ENCODE measurements around the gene GAL3ST2.
"Not testable (repeated sequence)": the region's sequence is repeated elsewhere in the genome, so short reads cannot be mapped to it uniquely, and the experiment has no call there.

Gene GAL3ST2

DNA sequence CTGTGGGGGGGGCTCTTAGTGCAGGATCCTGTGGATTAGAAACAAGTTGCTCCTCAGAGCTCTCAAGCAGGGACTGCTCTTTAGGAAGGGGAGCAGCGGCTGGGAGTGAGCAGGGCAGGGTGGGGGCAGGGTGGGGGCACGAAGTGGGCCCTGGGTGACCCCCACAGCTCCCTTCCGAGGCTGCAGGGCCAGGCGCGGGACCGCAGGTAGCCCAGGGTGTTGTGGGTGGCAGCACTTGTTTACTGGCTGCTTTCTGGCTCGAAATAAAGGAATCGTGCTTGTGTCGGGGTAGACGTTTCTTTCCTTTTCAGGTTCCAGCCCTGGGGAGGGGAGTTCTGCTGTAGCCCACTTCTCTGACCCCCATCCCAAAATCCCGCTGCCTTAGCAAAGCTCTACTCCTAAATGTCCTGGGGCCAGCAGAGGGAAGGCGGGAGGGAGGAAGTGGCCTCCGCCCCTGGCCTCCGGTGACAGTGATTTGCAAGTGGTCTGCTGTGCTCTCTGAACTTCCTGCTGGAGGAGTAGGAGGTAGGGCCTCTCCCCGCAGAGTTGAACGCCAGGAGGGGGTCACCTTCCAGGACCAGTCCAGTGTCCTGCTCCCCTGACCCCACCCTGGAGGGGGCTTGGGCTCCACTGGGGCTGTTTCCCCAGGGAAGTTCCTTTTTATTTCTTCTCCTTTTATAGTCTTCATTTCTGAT, 40.7 kb downstream of the GAL3ST2 start:
- TF ChIP-seq, protein P1, sequence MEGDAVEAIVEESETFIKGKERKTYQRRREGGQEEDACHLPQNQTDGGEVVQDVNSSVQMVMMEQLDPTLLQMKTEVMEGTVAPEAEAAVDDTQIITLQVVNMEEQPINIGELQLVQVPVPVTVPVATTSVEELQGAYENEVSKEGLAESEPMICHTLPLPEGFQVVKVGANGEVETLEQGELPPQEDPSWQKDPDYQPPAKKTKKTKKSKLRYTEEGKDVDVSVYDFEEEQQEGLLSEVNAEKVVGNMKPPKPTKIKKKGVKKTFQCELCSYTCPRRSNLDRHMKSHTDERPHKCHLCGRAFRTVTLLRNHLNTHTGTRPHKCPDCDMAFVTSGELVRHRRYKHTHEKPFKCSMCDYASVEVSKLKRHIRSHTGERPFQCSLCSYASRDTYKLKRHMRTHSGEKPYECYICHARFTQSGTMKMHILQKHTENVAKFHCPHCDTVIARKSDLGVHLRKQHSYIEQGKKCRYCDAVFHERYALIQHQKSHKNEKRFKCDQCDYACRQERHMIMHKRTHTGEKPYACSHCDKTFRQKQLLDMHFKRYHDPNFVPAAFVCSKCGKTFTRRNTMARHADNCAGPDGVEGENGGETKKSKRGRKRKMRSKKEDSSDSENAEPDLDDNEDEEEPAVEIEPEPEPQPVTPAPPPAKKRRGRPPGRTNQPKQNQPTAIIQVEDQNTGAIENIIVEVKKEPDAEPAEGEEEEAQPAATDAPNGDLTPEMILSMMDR (IDR thresholded peaks at IDR 0.05; ENCODE audit: borderline replicate concordance, insufficient read depth, low read depth, low read length), result no peak
- no peak overlapping the region for H3K4me3 ChIP-seq (ENCODE audit: low read depth, low read length)

DNA sequence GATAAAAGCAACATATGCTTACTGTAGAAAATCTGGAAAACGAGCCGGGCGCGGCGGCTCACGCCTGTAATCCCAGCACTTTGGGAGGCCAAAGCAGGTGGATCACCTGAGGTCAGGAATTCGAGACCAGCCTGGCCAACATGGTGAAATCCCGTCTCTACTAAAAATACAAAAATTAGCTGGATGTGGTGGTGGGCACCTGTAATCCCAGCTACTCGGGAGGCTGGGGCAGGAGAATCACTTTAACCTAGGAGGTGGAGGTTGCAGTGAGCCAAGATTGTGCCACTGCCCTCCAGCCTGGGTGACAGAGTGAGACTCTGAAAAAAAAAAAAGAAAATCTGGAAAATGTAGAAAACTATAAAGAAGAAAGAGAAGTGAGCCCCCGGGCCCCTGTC, 41.2 kb downstream of the GAL3ST2 start:
- H3K4me3 ChIP-seq (ENCODE audit: low read depth, low read length), result not testable (repeated sequence)

DNA sequence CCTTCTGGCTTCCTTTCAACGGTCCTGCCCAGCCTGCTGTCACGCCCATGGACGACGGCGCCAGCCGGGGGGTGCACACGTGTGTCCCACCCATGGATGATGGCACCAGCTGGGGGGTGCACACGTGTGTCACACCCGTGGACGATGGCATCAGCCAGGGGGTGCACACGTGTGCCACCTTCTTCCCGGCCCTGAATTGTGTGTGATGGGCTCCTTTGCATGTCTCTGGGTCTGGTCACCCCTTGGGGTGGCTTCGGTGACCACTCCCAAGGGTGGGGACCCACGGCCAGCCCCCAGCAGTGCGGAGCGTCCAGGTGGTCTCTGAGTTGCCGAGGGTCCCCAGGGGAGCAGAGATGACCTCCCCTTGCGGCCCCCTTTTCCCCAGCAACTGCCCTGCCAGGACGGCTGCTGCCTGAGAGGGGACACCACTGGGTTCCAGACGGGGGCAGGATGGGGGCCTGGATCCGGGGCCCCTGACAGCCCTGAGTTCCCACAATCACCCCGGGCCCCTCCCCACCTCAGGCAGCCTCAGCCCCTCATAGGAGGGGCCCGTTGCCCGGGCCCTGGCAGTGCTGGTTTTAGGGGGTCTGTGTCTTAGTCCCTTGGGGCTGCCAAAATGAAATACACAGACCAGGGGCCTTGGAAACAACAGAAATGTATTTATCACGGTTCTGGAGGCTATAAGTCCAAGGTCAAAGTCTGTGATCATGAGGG, 41.8 kb downstream of the GAL3ST2 start:
- H3K4me3 ChIP-seq (ENCODE audit: low read depth, low read length), result no peak overlapping the region
- TF ChIP-seq, protein P1 (IDR thresholded peaks at IDR 0.05; ENCODE audit: borderline replicate concordance, insufficient read depth, low read depth, low read length), result no peak

DNA sequence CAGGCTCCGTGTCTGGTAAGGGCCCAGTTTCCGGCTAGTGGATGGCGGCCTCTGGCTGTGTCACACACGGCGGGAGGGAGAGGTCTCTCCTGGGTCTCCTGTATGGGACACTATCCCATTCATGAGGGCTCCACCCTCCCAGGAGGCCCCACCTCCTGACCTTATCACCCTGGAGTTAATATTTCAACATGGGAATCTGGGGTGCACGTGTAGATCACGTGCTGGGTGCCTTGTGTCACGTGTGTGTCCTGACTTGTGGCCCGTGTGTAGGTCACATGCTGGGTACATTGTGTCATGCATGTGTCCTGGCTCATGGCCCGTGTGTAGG, 42.3 kb downstream of the GAL3ST2 start:
- TF ChIP-seq, protein P1 (IDR thresholded peaks at IDR 0.05; ENCODE audit: borderline replicate concordance, insufficient read depth, low read depth, low read length), result no peak
- H3K4me3 ChIP-seq (ENCODE audit: low read depth, low read length), result no peak overlapping the region

DNA sequence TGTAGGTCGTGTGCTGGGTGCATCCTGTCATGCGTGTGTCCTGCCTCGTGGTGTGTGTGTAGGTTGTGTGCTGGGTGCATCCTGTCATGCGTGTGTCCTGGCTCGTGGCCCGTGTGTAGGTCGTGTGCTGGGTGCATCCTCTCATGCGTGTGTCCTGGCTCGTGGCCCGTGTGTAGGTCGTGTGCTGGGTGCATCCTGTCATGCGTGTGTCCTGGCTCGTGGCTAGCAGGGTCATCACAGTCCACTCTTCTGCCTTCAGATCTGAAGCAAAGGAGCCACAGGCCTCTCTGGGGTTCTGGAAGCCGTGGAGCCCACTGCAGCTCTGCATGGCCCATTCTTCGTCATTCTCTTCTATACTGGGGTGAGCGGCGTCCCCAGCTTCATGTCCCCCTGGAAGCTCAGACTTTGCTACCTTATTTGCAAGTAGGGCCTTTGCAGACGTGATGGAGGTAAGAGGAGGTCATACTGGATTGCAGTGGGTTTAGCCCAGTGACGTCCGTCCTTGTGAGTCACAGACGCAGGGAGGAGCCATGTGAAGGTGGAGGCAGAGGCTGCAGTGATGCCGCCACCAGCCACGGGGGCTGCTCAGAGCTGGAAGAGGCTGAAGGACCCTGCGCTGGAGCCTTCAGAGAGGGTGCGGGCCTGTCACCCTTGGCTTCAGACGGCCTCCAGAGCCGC, 43.5 kb downstream of the GAL3ST2 start:
- not testable (repeated sequence) for H3K4me3 ChIP-seq (ENCODE audit: low read depth, low read length)

DNA sequence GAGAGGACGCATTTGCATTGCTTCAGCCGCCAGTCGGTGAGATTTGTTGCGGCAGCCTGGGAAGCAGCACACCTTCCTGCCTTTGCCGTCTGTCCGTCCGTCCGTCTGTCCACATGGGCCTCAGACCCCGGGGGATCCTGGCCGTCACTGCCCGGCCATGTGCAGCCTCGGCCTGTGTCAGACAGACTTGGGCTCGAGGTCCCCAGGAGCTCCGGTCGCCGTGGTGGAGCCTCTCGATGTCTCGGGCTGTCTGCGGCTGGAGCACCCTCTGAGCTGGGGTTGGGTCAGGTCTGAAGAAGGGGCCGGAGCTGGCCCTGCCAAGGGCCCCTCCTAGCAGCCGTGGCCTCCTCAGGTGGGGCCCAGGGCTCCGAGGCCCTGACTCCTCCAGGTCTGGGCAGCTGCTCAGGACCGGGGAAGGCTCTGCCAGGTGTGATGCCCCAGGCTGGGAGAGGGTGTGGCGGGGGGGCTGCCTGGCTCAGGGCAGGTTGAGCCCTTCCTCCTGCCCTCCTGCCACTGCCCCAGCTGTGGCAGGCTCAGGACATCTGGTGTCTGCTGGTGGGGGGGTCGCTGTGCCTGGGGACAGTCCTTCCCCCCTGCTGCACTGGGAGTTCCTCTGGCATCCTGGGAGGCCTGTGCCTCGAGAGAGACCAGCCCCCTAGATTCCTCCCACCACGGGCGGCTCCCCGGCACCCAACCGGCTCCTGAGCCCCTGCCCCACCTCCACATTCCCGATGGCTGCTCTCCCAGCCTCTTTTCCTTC, 44.2 kb downstream of the GAL3ST2 start:
- H3K4me3 ChIP-seq (ENCODE audit: low read depth, low read length), result no peak overlapping the region
- TF ChIP-seq, protein P1 (IDR thresholded peaks at IDR 0.05; ENCODE audit: borderline replicate concordance, insufficient read depth, low read depth, low read length), result no peak

DNA sequence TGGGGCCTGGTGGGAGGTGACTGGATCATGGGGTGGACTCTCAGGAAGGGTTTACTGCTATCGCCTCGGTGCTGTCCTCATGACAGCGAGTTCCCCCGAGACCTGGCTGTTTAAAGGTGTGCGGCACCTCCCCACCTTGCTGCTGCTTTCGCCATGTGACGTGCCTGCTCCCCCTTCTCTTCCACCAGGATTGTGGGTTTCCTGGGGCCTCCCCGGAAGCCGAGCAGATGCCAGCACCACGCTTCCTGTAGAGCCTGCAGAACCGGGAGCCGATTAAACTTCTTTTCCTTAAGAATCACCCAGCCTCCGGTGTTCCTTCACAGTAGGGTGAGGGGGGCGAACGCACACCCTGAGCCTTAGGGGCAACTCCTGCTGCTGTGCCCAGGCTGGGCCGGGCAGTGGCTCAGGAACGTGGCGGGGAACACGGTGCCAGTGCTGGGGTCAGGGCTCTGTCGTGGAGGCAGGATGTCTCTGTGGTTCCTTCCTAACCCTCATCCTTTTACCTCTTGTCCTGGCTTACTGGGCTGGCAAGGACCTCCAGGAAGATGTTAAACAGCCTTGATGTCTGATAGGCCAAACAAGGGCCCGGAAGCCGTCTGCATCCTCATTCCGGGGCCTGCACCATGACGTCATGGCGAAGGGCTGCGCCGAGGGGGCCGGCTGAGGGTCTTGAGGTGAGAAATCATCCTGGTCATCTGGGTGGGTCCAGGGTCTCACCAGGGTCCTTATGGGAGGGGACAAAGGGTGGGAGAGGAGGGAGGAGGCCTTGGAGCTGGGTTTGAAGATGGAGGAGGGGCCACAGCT, 45.0 kb downstream of the GAL3ST2 start:
- no peak overlapping the region for H3K4me3 ChIP-seq (ENCODE audit: low read depth, low read length)
- TF ChIP-seq, protein P1 (IDR thresholded peaks at IDR 0.05; ENCODE audit: borderline replicate concordance, insufficient read depth, low read depth, low read length), result no peak
